ENCODE measurements around the gene BBX. TPM values are rescaled to one million over a fixed set of nuclear protein-coding genes. Genes with fewer than 3 reads are reported as not detected.

Gene BBX
- total RNA-seq, 1 donor from 2014 or later = 41.3 TPM

GRCh38 chr3:107675233-107675900, 152.6 kb downstream of the BBX start:
- Histone ChIP-seq H3K27me3 (ENCODE audit: low read depth) (no peaks in the 10 kb centered on the region), H3K9me3 (replicated peaks) (no peaks in the 10 kb centered on the region), H3K4me3 (no peak overlapping the region), H3K27ac (replicated peaks) (no peak overlapping the region), H3K36me3 (no peaks in the 10 kb centered on the region), H3K4me1 (peaks cover 24% of the 10 kb centered on the region)
- intact Hi-C loops (cut with micrococcal nuclease) = loop anchor here (10.0 kb wide), 1 partner anchor 169 kb away; no protein-coding TSS in a partner anchor
- no peak for TF ChIP-seq CTCF (IDR thresholded peaks at IDR 0.05; ENCODE audit: borderline replicate concordance)
- no peak for DNase-seq

- Histone ChIP-seq H3K27me3 (ENCODE audit: low read depth) (no peaks in the 10 kb centered on the region), H3K9me3 (replicated peaks) (no peaks in the 10 kb centered on the region), H3K36me3 (no peaks in the 10 kb centered on the region), H3K4me1 (peaks cover 37% of the 10 kb centered on the region), H3K4me3 (no peak overlapping the region), H3K27ac (replicated peaks) (no peak overlapping the region)
- TF ChIP-seq CTCF (IDR thresholded peaks at IDR 0.05; ENCODE audit: borderline replicate concordance) = peak; percentile 66
- no peak for DNase-seq
- intact Hi-C loops (cut with micrococcal nuclease) = loop anchor here (10.0 kb wide), 1 partner anchor 168 kb away; no protein-coding TSS in a partner anchor
Measured at GRCh38 chr3:107676469-107677309, 153.9 kb downstream of the BBX start.

- H3K27me3 ChIP-seq (ENCODE audit: low read depth) = no peaks in the 10 kb centered on the region
- H3K9me3 ChIP-seq (replicated peaks) = no peaks in the 10 kb centered on the region
- DNase-seq = no peak
- no peak for TF ChIP-seq CTCF (IDR thresholded peaks at IDR 0.05; ENCODE audit: borderline replicate concordance)
- H3K4me1 ChIP-seq = peaks cover 69% of the 10 kb centered on the region
- intact Hi-C loops (cut with micrococcal nuclease) = loop anchor here (10.0 kb wide), 1 partner anchor 165 kb away; no protein-coding TSS in a partner anchor
- H3K36me3 ChIP-seq = no peaks in the 10 kb centered on the region
- no peak overlapping the region for H3K4me3 ChIP-seq
- no peak overlapping the region for H3K27ac ChIP-seq (replicated peaks)
Measured at GRCh38 chr3:107679921-107680320, 157.2 kb downstream of the BBX start.

- DNase-seq = no peak
- H3K36me3 ChIP-seq = no peaks in the 10 kb centered on the region
- intact Hi-C loops (cut with micrococcal nuclease) = no loop called here
- TF ChIP-seq CTCF (IDR thresholded peaks at IDR 0.05; ENCODE audit: borderline replicate concordance) = no peak
- no peak overlapping the region for H3K27ac ChIP-seq (replicated peaks)
- no peaks in the 10 kb centered on the region for H3K27me3 ChIP-seq (ENCODE audit: low read depth)
- no peak overlapping the region for H3K4me3 ChIP-seq
- peaks cover 77% of the 10 kb centered on the region for H3K4me1 ChIP-seq
- no peaks in the 10 kb centered on the region for H3K9me3 ChIP-seq (replicated peaks)
Measured at GRCh38 chr3:107680698-107681097, 157.9 kb downstream of the BBX start.

GRCh38 chr3:107681396-107681795, 158.6 kb downstream of the BBX start:
- DNase-seq = no peak
- Histone ChIP-seq H3K27ac (replicated peaks) (peak overlapping the region; percentile 68), H3K36me3 (no peaks in the 10 kb centered on the region), H3K9me3 (replicated peaks) (no peaks in the 10 kb centered on the region), H3K4me3 (no peak overlapping the region), H3K4me1 (peaks cover 78% of the 10 kb centered on the region), H3K27me3 (ENCODE audit: low read depth) (no peaks in the 10 kb centered on the region)
- intact Hi-C loops (cut with micrococcal nuclease) = no loop called here
- no peak for TF ChIP-seq CTCF (IDR thresholded peaks at IDR 0.05; ENCODE audit: borderline replicate concordance)

Measured in left ventricle myocardium inferior (tissue), 1 donor.